Activated effector memory CD4-positive, alpha-beta T cell treated with Interleukin-2 at 50 U/mL for 16 hours (primary cell): ENCODE results near the gene CLDN1.
"Not testable (repeated sequence)": the region's sequence is repeated elsewhere in the genome, so short reads cannot be mapped to it uniquely, and the experiment has no call there.

ENCODE experiments used
- DNase-seq: peaks from one replicate; pipeline ENCODE4 v3.0.0-alpha.2; 2020

CLDN1 gene

GRCh38 chr3:190289989-190290388 is 32.3 kb downstream of the CLDN1 start:
- DNase-seq, result no peak

- DNase-seq, result no peak
Observed at GRCh38 chr3:190288836-190289235, 33.4 kb downstream of the CLDN1 start.

- DNase-seq, result no peak
Observed at GRCh38 chr3:190286014-190286413, 36.2 kb downstream of the CLDN1 start.

- no peak for DNase-seq
Observed at GRCh38 chr3:190281308-190282051, 40.8 kb downstream of the CLDN1 start.

GRCh38 chr3:190279690-190280089 is 42.6 kb downstream of the CLDN1 start:
- DNase-seq, result no peak

GRCh38 chr3:190272747-190273146 is 49.5 kb downstream of the CLDN1 start:
- no peak for DNase-seq

- no peak for DNase-seq
Observed at GRCh38 chr3:190269101-190269500, 53.1 kb downstream of the CLDN1 start.

GRCh38 chr3:190267464-190267863 is 54.8 kb downstream of the CLDN1 start:
- DNase-seq, result not testable (repeated sequence)

- DNase-seq, result no peak
Observed at GRCh38 chr3:190266913-190267290, 55.3 kb downstream of the CLDN1 start.

GRCh38 chr3:190266265-190266912 is 55.9 kb downstream of the CLDN1 start:
- no peak for DNase-seq

- DNase-seq, result no peak
Observed at GRCh38 chr3:190265796-190266195, 56.5 kb downstream of the CLDN1 start.

- DNase-seq, result no peak
Observed at GRCh38 chr3:190265126-190265525, 57.1 kb downstream of the CLDN1 start.

GRCh38 chr3:190261740-190262139 is 60.5 kb downstream of the CLDN1 start:
- DNase-seq, result no peak

GRCh38 chr3:190261015-190261414 is 61.2 kb downstream of the CLDN1 start:
- no peak for DNase-seq

GRCh38 chr3:190260301-190260700 is 61.9 kb downstream of the CLDN1 start:
- no peak for DNase-seq

GRCh38 chr3:190258634-190259033 is 63.6 kb downstream of the CLDN1 start:
- DNase-seq, result no peak
